ENCODE data around the gene SEPTIN7. TPM values are rescaled to one million over a fixed set of nuclear protein-coding genes. Genes with fewer than 3 reads are reported as not detected.

SEPTIN7 gene
- total RNA-seq, 2 donors from 2014 or later: 155 to 171 TPM

DNA sequence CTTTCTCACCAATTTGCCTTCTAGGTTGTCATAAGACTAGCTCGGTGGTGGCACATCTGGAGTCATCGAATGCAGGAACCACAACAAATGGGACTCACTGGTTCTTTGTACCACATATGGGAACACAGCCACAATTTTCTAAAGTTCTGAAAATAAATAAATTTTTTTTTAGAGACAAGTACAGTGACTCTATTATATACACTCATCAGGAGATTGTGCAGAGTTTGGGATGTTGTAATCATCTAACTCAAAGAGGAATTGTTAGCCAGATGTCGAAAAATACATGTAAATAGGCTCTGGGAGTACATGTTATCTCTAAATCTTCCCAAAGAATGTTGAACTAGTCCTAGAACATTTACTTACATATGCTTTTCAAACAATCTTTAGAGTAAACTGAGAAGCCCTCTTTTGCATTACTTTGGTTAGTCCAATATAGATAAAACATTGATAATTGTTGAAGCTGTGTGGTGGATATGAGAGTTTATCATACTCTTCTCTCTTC is 19.6 kb upstream of the SEPTIN7 start:
- H3K36me3 ChIP-seq: no peaks in the 10 kb centered on the region
- no peaks in the 10 kb centered on the region for H3K9me3 ChIP-seq
- no peaks in the 10 kb centered on the region for H3K27me3 ChIP-seq
- no peak overlapping the region for H3K27ac ChIP-seq
- H3K4me1 ChIP-seq: no peaks in the 10 kb centered on the region
- TF ChIP-seq, protein P1, sequence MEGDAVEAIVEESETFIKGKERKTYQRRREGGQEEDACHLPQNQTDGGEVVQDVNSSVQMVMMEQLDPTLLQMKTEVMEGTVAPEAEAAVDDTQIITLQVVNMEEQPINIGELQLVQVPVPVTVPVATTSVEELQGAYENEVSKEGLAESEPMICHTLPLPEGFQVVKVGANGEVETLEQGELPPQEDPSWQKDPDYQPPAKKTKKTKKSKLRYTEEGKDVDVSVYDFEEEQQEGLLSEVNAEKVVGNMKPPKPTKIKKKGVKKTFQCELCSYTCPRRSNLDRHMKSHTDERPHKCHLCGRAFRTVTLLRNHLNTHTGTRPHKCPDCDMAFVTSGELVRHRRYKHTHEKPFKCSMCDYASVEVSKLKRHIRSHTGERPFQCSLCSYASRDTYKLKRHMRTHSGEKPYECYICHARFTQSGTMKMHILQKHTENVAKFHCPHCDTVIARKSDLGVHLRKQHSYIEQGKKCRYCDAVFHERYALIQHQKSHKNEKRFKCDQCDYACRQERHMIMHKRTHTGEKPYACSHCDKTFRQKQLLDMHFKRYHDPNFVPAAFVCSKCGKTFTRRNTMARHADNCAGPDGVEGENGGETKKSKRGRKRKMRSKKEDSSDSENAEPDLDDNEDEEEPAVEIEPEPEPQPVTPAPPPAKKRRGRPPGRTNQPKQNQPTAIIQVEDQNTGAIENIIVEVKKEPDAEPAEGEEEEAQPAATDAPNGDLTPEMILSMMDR (IDR thresholded peaks at IDR 0.05): no peak
- no peak for DNase-seq (ENCODE audit: low spot score)
- H3K4me3 ChIP-seq: no peak overlapping the region

DNA sequence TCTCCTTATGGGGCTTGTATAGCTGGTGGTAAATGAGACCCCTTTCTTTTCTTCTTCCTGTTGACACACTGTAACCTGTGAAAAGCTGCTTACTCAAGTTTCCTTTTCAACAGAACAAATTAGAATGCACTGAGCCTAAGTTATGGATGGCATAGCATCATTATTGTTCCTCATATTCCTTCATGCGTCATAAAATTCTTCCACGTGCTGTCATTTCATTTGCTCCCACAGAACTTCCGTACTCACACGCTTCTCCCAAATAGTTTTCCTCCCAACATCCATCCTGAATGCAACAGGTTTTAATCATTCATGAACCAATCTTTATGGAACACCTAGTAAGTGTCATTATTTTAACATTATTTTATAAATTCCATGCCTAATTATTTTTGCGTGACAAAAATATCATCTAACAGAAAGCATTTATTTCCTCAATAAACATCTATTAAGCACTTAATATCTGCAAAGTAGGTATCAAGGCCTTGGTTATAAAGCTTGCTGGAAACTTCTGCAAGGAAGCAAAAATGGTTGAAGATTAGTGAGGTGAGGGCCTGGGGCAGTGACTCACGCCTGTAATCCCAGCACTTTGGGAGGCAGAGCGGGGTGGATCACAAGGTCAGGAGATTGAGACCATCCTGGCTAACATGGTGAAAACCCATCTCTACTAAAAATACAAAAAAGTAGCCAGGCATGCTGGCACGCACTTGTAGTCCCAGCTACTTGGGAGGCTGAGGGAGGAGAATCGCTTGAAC is 18.9 kb upstream of the SEPTIN7 start:
- Histone ChIP-seq H3K9me3 (no peaks in the 10 kb centered on the region), H3K36me3 (no peaks in the 10 kb centered on the region), H3K4me3 (no peak overlapping the region), H3K27ac (no peak overlapping the region), H3K4me1 (no peaks in the 10 kb centered on the region), H3K27me3 (no peaks in the 10 kb centered on the region)
- no peak for DNase-seq (ENCODE audit: low spot score)
- TF ChIP-seq, protein P1 (IDR thresholded peaks at IDR 0.05): no peak

DNA sequence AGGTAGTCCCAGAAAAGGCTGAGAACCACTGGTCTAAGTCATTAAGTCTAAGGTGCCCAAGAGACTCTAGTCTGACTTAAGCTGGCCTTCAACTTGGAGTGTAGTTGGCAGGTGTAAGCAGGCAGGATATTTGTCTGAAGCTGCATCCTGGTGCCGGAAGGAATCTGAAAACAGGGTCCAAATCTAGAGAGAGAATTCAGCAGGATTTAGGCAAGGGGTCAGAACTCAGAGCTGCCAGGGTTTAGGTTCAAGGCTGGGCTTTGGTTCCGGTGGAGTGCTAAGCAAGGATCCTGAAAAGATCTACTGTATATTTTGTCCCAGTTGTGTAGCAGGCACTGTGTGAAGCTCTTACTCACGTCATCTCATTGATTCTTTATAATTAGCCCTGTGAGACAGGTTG is 16.5 kb upstream of the SEPTIN7 start:
- TF ChIP-seq, protein P1 (IDR thresholded peaks at IDR 0.05): no peak
- Histone ChIP-seq H3K9me3 (peaks cover 0 to 3% of the 10 kb centered on the region in 2 donors), H3K4me3 (no peak overlapping the region)

DNA sequence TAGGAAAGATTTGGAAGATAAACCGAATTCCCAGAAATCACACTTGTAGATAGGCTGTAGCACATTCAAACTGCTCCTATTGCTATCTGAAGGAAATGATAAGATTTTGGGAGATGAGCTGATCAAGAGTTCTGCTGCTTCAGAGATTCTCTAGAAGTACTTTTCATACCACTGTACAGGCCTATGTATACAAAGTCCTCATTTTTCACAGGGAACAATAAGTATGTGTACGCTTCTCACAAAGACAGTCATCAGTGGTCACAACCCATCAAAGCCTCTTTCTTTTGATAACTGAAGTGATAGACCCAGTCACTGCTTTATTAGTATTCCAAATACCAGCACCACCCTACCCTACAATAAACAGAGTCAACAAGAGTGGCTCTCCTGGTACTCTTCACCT is 15.6 kb upstream of the SEPTIN7 start:
- DNase-seq (ENCODE audit: low spot score): no peak
- Histone ChIP-seq H3K27ac (no peak overlapping the region), H3K27me3 (no peaks in the 10 kb centered on the region), H3K4me1 (no peaks in the 10 kb centered on the region), H3K36me3 (no peaks in the 10 kb centered on the region), H3K4me3 (no peak overlapping the region), H3K9me3 (peaks cover 0 to 6% of the 10 kb centered on the region in 2 donors)
- TF ChIP-seq, protein P1 (IDR thresholded peaks at IDR 0.05): no peak

More for the DNA sequence above, 16.5 kb upstream of the SEPTIN7 start:
- Histone ChIP-seq H3K27me3 (no peaks in the 10 kb centered on the region), H3K36me3 (no peaks in the 10 kb centered on the region), H3K4me1 (no peaks in the 10 kb centered on the region), H3K27ac (no peak overlapping the region)
- DNase-seq (ENCODE audit: low spot score): no peak

- Histone ChIP-seq H3K4me1 (peaks cover 0 to 10% of the 10 kb centered on the region in 2 donors), H3K36me3 (no peaks in the 10 kb centered on the region), H3K9me3 (peaks cover 0 to 6% of the 10 kb centered on the region in 2 donors), H3K4me3 (no peak overlapping the region), H3K27ac (no peak overlapping the region), H3K27me3 (no peaks in the 10 kb centered on the region)
- DNase-seq (ENCODE audit: low spot score): no peak
- TF ChIP-seq, protein P1 (IDR thresholded peaks at IDR 0.05): no peak
Observed at GRCh38 chr7:35787925-35788324, 12.9 kb upstream of the SEPTIN7 start.
